HG03280 (cell line): ENCODE measurements around the gene GLT1D1.

Experiments
- ATAC-seq: cut with Tn5 transposase; IDR thresholded peaks from one replicate; pipeline ENCODE4 v1.9.1; 2021; ENCODE audit warnings: mild to moderate bottlenecking, moderate library complexity; ENCODE audit not compliant: unreplicated experiment

The GLT1D1 gene

GRCh38 chr12:128853600-128854197 is 421 bp downstream of the GLT1D1 start:
- no peak for ATAC-seq

- no peak for ATAC-seq
These were observed 2.9 kb downstream of the GLT1D1 start for GRCh38 chr12:128856035-128856790.

DNA sequence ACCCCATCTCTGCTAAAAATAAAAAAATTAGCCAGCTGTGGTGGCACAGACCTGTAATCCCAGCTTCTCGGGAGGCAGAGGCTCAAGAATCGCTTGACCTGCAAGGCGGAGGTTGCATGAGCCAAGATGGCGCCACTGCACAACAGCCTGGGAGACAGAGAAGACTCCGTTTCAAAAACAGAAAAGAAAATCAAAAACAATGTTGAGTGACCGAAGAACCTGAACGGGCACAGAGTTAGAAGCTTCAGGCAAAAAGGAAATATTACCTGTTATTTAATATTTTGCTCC is 3.5 kb downstream of the GLT1D1 start:
- no peak for ATAC-seq

DNA sequence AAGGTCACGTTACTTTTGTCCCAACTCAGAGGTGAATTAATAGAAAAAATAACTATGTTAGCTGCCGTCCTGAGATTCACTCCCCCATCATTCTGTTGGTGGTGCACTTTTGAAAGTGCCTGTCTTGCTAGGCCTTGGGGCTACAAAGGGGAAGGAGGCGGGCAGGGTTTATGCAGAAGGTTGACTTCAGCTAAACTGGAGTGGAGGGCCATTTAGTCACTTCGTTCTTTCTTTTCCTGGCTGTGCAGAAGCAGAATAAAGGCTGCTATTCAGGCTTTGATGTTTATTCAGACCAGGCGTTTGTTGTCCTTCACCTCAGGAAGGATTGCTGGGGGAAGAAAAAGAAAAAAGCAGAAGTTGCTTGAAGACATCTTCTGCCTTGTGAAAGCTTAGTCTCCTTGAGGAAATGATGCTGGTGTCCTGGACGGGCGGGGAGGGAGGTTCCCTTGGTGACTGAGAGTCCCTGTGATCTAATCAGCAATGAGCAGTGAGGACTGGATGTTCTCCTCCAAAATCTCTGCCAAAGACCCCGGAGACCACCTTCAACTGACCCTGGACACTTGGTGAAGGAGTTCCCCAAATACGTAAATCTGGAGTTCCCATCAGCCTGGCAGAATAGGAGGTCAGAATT is 4.0 kb downstream of the GLT1D1 start:
- no peak for ATAC-seq

DNA sequence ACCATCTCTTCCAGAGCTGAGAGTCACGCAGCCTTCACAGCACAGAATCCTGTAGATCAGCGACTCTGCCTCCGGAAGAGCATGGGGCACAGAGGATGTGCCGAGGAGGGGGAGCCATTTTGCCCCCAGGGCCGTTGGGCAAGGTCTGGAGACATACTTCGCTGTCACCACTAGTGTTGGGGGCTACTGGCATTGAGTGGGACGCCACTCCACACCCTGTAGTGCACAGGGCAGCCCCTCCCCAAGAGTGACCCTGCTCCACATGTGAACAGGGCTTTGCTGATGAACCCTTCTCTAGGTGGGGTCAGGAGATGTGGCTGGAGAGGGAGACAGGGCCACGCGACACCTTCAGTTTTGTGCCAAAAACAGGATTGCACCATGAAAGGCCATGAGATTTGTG is 6.0 kb downstream of the GLT1D1 start:
- ATAC-seq = no peak

GRCh38 chr12:128861226-128862016 is 8.1 kb downstream of the GLT1D1 start:
- no peak for ATAC-seq

DNA sequence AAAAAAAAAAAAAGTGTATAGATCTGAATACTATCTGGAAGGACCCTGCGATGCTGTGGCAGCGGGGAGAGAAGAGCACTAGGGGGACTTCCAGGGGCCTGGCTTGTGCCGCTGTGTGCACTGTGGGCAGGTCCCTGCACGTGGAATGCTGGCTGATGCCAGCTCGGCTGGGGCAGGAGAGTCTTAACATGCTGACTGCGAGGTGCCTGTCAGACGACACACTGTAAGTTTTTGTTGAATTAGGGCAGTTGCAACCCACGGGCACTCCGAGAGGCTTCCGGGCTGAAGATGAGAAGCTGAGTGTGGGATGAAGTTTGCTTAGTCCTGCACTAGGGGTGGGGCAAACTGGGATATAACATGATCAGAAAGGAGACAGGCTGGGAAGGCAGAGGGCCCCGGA is 10.7 kb downstream of the GLT1D1 start:
- ATAC-seq = no peak

DNA sequence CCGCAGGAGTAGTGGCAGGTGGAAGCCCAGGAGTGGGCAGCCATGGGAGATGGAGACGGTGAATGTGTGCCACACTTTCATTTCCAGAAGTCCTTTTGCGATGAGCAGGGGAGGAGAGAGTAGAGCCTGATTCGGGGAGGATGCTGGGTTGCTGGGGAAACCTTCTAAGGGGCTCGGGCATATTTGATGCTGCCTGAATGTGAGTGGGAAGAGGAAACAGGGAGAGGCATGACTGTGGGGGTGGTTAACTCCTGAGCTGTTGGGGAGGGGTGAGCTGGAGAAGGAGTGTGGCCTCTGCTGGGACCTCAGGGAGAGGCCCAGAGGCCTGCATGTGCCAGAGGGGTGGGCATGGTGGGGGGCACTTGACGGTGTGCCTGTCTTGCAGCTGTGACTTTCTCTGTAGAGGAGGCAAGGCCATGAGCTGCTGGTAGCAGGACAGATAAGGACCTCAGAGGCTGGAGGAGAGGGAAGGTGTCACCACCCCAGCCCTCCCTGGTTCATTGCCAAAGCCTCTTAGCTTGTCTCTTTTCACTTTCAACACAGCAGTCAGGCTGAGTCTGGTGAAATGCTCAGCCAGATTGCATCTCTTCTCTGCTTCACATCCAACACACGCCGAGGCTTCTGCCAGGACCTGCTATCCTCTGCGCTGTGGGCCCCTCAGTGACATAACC is 11.4 kb downstream of the GLT1D1 start:
- ATAC-seq = no peak

GRCh38 chr12:128867466-128867865 is 14.2 kb downstream of the GLT1D1 start:
- ATAC-seq = no peak

- no peak for ATAC-seq
These were observed 18.2 kb downstream of the GLT1D1 start for GRCh38 chr12:128871516-128871892.

- no peak for ATAC-seq
These were observed 19.0 kb downstream of the GLT1D1 start for GRCh38 chr12:128872303-128872702.

GRCh38 chr12:128876559-128876958 is 23.3 kb downstream of the GLT1D1 start:
- no peak for ATAC-seq

- no peak for ATAC-seq
These were observed 26.9 kb downstream of the GLT1D1 start for GRCh38 chr12:128879898-128880764.

DNA sequence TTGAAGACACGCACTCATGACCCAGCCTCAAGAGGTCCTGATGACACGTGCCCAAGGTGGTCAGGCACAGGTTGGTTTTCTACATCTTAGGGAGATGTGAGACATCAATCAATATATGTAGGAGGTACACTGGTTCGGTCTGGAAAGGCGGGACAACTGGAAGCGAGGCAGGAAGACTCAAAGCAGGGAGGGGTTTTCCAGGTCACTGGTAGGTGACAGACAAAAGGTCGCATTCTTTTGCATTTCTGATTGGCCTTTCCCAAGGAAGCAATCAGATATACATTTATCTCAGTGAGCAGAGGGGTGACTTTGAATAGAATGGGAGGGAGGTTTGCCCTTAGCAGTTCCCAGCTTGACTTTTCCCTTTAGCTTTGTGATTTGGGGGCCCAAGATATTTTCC is 38.6 kb downstream of the GLT1D1 start:
- no peak for ATAC-seq

DNA sequence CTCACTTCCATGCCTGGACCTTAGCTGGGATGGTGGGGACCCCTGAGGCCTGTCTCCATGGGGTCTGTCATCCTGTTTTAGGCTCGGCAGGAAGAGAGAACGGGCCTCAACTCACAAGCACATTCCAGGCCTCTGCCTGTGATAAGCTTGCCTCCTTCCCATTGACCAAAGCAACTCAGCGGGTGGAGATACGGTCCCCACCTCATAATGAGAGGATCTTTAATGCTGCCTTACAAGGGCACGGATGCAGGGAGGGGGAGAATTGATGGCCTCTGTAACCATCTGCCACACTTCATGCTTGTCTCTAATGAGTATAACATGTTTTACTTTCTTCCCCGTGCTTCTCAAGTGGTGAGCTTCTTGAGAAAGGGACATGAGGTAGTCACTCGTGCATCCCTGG is 50.0 kb downstream of the GLT1D1 start:
- no peak for ATAC-seq

DNA sequence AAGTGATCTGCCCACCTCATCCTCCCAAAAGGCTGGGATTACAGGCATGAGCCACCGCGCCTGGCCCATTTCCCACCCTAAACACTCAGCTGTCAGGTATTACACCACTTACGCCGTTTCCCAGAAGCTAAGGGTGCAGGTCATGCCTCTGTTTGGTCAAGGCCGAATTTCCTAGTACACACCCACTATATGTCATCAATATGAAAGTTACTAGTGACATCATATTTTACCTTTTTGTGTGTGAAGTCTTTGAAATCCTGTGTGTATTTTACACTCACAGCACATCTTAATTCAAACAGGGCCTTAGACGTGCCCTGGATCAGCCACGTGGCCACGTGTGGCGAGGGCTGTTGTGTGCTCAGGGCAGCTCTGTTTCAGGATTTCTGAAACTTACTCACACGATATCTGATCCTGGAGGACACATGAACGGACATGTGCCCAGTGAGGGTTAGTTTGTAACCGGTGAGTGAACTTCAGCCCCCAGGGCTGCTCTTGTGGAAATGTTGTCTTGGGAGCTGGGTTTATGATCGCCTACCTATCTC is 51.8 kb downstream of the GLT1D1 start:
- no peak for ATAC-seq

DNA sequence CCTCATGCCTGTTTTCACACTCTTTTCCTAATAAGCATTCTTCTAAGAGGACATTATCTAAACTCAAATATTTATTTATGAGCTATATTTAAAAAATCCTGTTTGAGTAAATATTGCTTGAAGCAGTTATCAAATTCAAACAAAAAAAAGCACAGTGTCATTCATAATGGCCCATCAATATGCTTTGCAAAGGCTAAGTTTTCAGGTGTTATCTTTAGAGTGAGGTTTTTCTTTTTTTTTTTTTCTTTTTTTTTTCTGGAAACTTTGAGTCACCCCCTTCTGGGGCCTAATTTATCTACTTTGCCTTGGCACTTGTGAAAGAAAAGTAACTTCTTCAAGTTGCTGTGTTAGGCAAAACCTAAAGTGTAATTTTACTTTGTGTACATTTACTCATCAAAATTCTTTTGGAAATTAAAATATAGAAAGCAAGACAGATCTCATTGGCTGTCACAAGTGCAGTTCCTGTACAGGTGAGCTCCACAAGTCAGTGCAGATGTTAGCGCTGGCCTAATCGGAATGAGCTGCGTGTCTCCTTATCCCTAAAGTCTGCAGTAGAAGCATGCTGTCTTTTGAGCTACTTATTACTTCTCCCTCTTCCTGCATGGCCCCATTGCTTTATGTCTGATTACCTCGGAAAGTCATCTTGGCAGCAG is 53.3 kb downstream of the GLT1D1 start:
- ATAC-seq = no peak

DNA sequence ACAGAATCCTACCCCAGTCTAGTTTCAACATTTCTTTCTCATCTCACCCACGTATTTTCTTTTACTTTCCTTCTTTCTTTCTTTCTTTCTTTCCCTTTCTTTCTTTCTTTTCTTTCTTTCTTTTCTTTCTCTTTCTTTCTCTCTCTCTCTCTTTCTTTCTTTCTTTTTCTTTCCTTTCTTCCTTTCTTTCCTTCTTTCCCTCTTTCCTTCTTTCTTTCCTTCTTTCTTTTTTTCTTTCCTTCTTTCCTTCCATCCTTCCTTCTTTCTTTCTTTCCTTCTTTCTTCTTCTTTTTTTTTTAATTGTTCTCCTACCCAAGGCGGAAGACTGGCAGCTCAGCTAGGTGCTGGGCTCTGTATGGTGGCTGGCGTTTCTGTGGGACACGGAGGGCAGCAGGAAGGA is 55.0 kb downstream of the GLT1D1 start:
- no peak for ATAC-seq

GRCh38 chr12:128909653-128910052 is 56.4 kb downstream of the GLT1D1 start:
- no peak for ATAC-seq

GRCh38 chr12:128910629-128911028 is 57.4 kb downstream of the GLT1D1 start:
- no peak for ATAC-seq
